ENCODE results near the gene CMC2. TPM values are rescaled to one million over a fixed set of nuclear protein-coding genes. Genes with fewer than 3 reads are reported as not detected.

CMC2 gene
- total and polyA plus RNA-seq, 2 of the 13 experiments (the other 11 are each of a cell fraction or from before 2014, with no cell fraction given) = 116 to 129 TPM

GRCh38 chr16:81006813-81007695 is at the start of gene CMC2, which contains the start of gene CENPN (continued):
- TF ChIP-seq RBAK (CRISPR knock-in tag; IDR thresholded peaks at IDR 0.05) = no peak
- TF ChIP-seq ATRX (CRISPR knock-in tag; IDR thresholded peaks at IDR 0.05; ENCODE audit: borderline replicate concordance) = no peak
- no peak for TF ChIP-seq ZNF512B (CRISPR knock-in tag; IDR thresholded peaks at IDR 0.05; ENCODE audit: borderline replicate concordance)
- no peak; the same call in 1 of the 2 replicates for TF ChIP-seq MTERF4 (CRISPR knock-in tag; IDR thresholded peaks at IDR 0.05)
- TF ChIP-seq DDIT3 (CRISPR knock-in tag; IDR thresholded peaks at IDR 0.05) = no peak; the same call in 1 of the 2 replicates
- TF ChIP-seq MIER3 (CRISPR knock-in tag; IDR thresholded peaks at IDR 0.05; ENCODE audit: borderline replicate concordance) = peak; percentile 87; the same call in 1 of the 2 replicates
- TF ChIP-seq ELF1 (CRISPR knock-in tag; IDR thresholded peaks at IDR 0.05) = peak; percentile 68
- no peak; the same call in 1 of the 2 replicates for TF ChIP-seq ZBTB2 (CRISPR knock-in tag; IDR thresholded peaks at IDR 0.05; ENCODE audit: low read depth)
- TF ChIP-seq ZNF598 (CRISPR knock-in tag; IDR thresholded peaks at IDR 0.05; ENCODE audit: borderline replicate concordance) = peak; percentile 81; the same call in 1 of the 2 replicates
- peak; percentile 96; the same call in 1 of the 2 replicates for TF ChIP-seq SAFB2 (CRISPR knock-in tag; IDR thresholded peaks at IDR 0.05; ENCODE audit: borderline replicate concordance, low read depth)
- TF ChIP-seq SAP130 (CRISPR knock-in tag; IDR thresholded peaks at IDR 0.05; ENCODE audit: low read depth) = peak; percentile 94
- peak; percentile 26 for TF ChIP-seq IKZF4 (CRISPR knock-in tag; IDR thresholded peaks at IDR 0.05; ENCODE audit: borderline replicate concordance, low read depth, not compliant biosample characterization)
- peak; percentile 23; the same call in 1 of the 2 replicates for TF ChIP-seq HIVEP1 (CRISPR knock-in tag; IDR thresholded peaks at IDR 0.05)
- no peak for TF ChIP-seq NFIC (IDR thresholded peaks at IDR 0.05; ENCODE audit: low read length)
- TF ChIP-seq ZNF788 (CRISPR knock-in tag; IDR thresholded peaks at IDR 0.05; ENCODE audit: borderline replicate concordance) = peak; percentile 53; the same call in 1 of the 2 replicates
- no peak for TF ChIP-seq PCBP2 (optimal IDR thresholded peaks at IDR 0.05; ENCODE audit: low read depth, low read length, poor library complexity, severe bottlenecking)
- TF ChIP-seq SOX5 (CRISPR knock-in tag; IDR thresholded peaks at IDR 0.05; ENCODE audit: borderline replicate concordance) = no peak
- TF ChIP-seq FOXA3 (CRISPR knock-in tag; IDR thresholded peaks at IDR 0.05) = peak; percentile 59; the same call in 1 of the 2 replicates
- no peak for TF ChIP-seq MTF2 (CRISPR knock-in tag; IDR thresholded peaks at IDR 0.05; ENCODE audit: borderline replicate concordance)
- TF ChIP-seq ZNF207 (IDR thresholded peaks at IDR 0.05; ENCODE audit: borderline replicate concordance) = no peak
- TF ChIP-seq ZNF263 (CRISPR knock-in tag; IDR thresholded peaks at IDR 0.05) = peak; percentile 89
- no peak for TF ChIP-seq PBX2 (CRISPR knock-in tag; IDR thresholded peaks at IDR 0.05)
- TF ChIP-seq KAT7 (CRISPR knock-in tag; IDR thresholded peaks at IDR 0.05; ENCODE audit: borderline replicate concordance) = peak; percentile 67
